Measurements from ENCODE around the gene UXS1.

- TF ChIP-seq CTCF (IDR thresholded peaks at IDR 0.05) = no peak
- TF ChIP-seq POLR2A (IDR thresholded peaks at IDR 0.05) = no peak
These were observed 67.8 kb downstream of the UXS1 start for GRCh38 chr2:106126295-106126694.
